GM23338 (cell line): ENCODE measurements around the gene PHRF1. TPM values are rescaled to one million over a fixed set of nuclear protein-coding genes. Genes with fewer than 3 reads are reported as not detected.

Source experiments
- ATAC-seq: fragments of 200-7000 bp; cut with Tn5 transposase; 3 replicates; pipeline ENCODE4 v1.9.1; 2020
- DNase-seq: peaks from one replicate; pipeline ENCODE4 v3.0.0-alpha.2; 2015; ENCODE audit warnings: low spot score
- H2AFZ ChIP-seq: fragments of 200-600 bp; sonication (generic); 2 replicates; pipeline ENCODE4 v1.8.0; 2016; ENCODE audit warnings: antibody characterized with exemption, mild to moderate bottlenecking, moderate library complexity
- H3F3A ChIP-seq: fragments of 200-600 bp; sonication (generic); replicated peaks from 2 replicates; pipeline ENCODE4 v1.8.0; 2017; ENCODE audit warnings: antibody characterized with exemption, mixed run types, low read depth
- H3K27ac ChIP-seq: fragments of 200-600 bp; sonication (generic); 2 replicates; pipeline ENCODE4 v1.6.1; 2016; ENCODE audit warnings: low read depth
- H3K27me3 ChIP-seq: fragments of 200-600 bp; sonication (generic); 2 replicates; pipeline ENCODE4 v1.8.0; 2016; ENCODE audit warnings: mild to moderate bottlenecking, mixed run types, moderate library complexity; ENCODE audit not compliant: insufficient read depth
- H3K36me3 ChIP-seq: fragments of 200-600 bp; sonication (generic); 2 replicates; pipeline ENCODE4 v1.8.0; 2016; ENCODE audit warnings: mild to moderate bottlenecking; ENCODE audit not compliant: insufficient read depth
- H3K4me1 ChIP-seq: fragments of 200-600 bp; sonication (generic); 2 replicates; pipeline ENCODE4 v1.8.0; 2016; ENCODE audit warnings: mild to moderate bottlenecking, moderate library complexity; ENCODE audit not compliant: insufficient read depth
- H3K4me2 ChIP-seq: fragments of 200-600 bp; sonication (generic); 2 replicates; pipeline ENCODE4 v1.7.1; 2017; ENCODE audit warnings: mixed run types
- H3K4me3 ChIP-seq: fragments of 200-600 bp; sonication (generic); 2 replicates; pipeline ENCODE4 v1.6.1; 2016; ENCODE audit warnings: mixed run types
- H3K79me2 ChIP-seq: fragments of 200-600 bp; sonication (generic); replicated peaks from 2 replicates; pipeline ENCODE4 v1.8.0; 2017; ENCODE audit warnings: mild to moderate bottlenecking; ENCODE audit not compliant: insufficient read depth
- H3K9me2 ChIP-seq: fragments of 200-600 bp; sonication (generic); 2 replicates; pipeline ENCODE4 v1.8.0; 2017; ENCODE audit not compliant: insufficient read depth
- H4K20me1 ChIP-seq: fragments of 200-600 bp; sonication (generic); replicated peaks from 2 replicates; pipeline ENCODE4 v1.8.0; 2017; ENCODE audit warnings: mild to moderate bottlenecking; ENCODE audit not compliant: insufficient read depth
- H3K27ac Mint-ChIP-seq: 2 replicates; pipeline ENCODE4 v1.8.0; 2020; ENCODE audit warnings: inconsistent platforms, mild to moderate bottlenecking, moderate library complexity, mixed read lengths
- H3K27me3 Mint-ChIP-seq: 3 replicates; pipeline ENCODE4 v1.8.0; 2022; ENCODE audit warnings: low read depth, mild to moderate bottlenecking, moderate library complexity, mixed read lengths, inconsistent platforms; ENCODE audit not compliant: insufficient read depth, poor library complexity
- H3K36me3 Mint-ChIP-seq: 3 replicates; pipeline ENCODE4 v1.8.0; 2021; ENCODE audit warnings: low read depth, mild to moderate bottlenecking, inconsistent platforms, moderate library complexity, mixed read lengths
- H3K4me1 Mint-ChIP-seq: 3 replicates; pipeline ENCODE4 v1.8.0; 2020; ENCODE audit warnings: mild to moderate bottlenecking, inconsistent platforms, mixed read lengths
- H3K4me3 Mint-ChIP-seq: 3 replicates; pipeline ENCODE4 v1.8.0; 2021; ENCODE audit warnings: moderate library complexity, mild to moderate bottlenecking, inconsistent platforms, mixed read lengths
- H3K9me3 Mint-ChIP-seq: 3 replicates; pipeline ENCODE4 v1.8.0; 2020; ENCODE audit warnings: moderate library complexity, mild to moderate bottlenecking, inconsistent platforms, mixed read lengths
- CREB1 ChIP-seq: fragments of 250-450 bp; sonication (Bioruptor Pico); IDR thresholded peaks from 2 replicates; pipeline ENCODE4 v1.5.0; 2020; ENCODE audit warnings: low read depth, mild to moderate bottlenecking, moderate library complexity
- CTCF ChIP-seq, 2 experiments: fragments of 200-600 bp in 1 of 2; sonication (generic) in 1 of 2; conservative IDR thresholded peaks; 2 replicates each; pipeline versions ENCODE4 v1.5.1 to v1.6.1; 2016 to 2017; ENCODE audit warnings: antibody characterized with exemption in 2 of 2, low read depth in 2 of 2, mild to moderate bottlenecking in 2 of 2, moderate library complexity in 1 of 2
- ETS1 ChIP-seq: IDR thresholded peaks from 2 replicates; pipeline ENCODE4 v1.6.1; 2016; ENCODE audit warnings: antibody characterized with exemption
- EZH2 ChIP-seq: fragments of 200-600 bp; sonication (generic); IDR thresholded peaks from one replicate; pipeline ENCODE4 v1.8.0; 2017; ENCODE audit warnings: antibody characterized with exemption, mild to moderate bottlenecking, low read depth; ENCODE audit not compliant: unreplicated experiment
- EZH2phosphoT487 ChIP-seq: fragments of 200-600 bp; sonication (generic); IDR thresholded peaks from one replicate; pipeline ENCODE4 v1.8.1; 2018; ENCODE audit warnings: antibody characterized with exemption; ENCODE audit not compliant: unreplicated experiment
- NANOG ChIP-seq: IDR thresholded peaks from 2 replicates; pipeline ENCODE4 v1.6.1; 2016; ENCODE audit warnings: antibody characterized with exemption, borderline replicate concordance
- POLR2AphosphoS5 ChIP-seq: IDR thresholded peaks from 2 replicates; pipeline ENCODE4 v1.6.1; 2016; ENCODE audit warnings: antibody characterized with exemption, low read depth
- STAT1 ChIP-seq: IDR thresholded peaks from one replicate; pipeline ENCODE4 v1.6.1; 2016; ENCODE audit warnings: antibody characterized with exemption; ENCODE audit not compliant: unreplicated experiment
- ZNF331 ChIP-seq: fragments of 250-450 bp; sonication (Bioruptor Pico); IDR thresholded peaks from 2 replicates; pipeline ENCODE4 v1.5.0; 2020; ENCODE audit warnings: low read depth, mild to moderate bottlenecking, moderate library complexity
- polyA plus RNA-seq: library from polyadenylated mRNA; unstranded; fragments of >200 nt; fragmentation: Nextera tagmentation; extraction: Ambion mirVana; gene quantifications from 2 replicates; pipeline ENCODE4 v1.2.1, GENCODE V29; 2016
- total RNA-seq: library from RNA; depleted of rRNA; stranded (reverse); fragments of >200 nt; shearing (Covaris generic); gene quantifications from 2 replicates; pipeline ENCODE4 v1.2.3, GENCODE V29; 2014

PHRF1 gene
- total and polyA plus RNA-seq, 2 experiments from 2014 or later, result 11.0 to 45.9 TPM

DNA sequence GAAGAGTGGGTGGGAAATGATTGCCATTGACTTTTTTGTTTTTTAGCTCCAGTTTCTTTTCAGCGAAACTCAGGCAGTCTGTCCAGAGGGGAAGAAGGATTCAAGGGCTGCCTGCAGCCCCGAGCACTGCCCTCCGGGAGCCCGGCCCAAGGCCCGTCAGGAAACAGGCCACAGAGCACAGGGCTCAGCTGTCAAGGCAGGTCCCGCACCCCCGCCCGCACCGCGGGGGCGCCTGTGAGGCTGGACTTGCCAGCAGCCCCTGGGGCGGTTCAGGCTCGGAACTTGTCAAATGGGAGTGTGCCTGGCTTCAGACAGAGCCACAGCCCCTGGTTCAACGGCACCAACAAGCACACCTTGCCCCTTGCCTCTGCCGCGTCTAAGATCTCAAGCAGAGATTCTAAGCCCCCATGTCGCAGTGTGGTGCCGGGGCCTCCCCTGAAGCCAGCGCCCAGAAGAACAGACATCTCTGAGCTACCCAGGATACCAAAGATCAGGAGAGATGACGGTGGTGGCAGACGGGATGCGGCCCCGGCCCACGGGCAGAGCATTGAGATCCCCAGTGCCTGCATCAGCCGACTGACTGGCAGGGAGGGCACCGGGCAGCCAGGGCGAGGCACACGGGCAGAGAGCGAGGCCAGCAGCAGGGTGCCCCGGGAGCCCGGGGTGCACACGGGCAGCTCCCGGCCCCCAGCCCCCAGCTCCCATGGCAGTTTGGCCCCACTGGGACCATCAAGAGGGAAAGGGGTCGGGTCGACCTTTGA, 30.9 kb downstream of the PHRF1 start:
- Histone ChIP-seq H3K4me2 (no peak overlapping the region), H3F3A (peaks cover 27% of the 10 kb centered on the region), H3K79me2 (0 out of 2 replicates have a peak, but pooled peaks cover 4% of the 10 kb centered on the region), H3K27me3 (no peaks in the 10 kb centered on the region), H4K20me1 (peaks cover 3% of the 10 kb centered on the region; the same call in 1 of the 2 replicates), H3K27ac (0 out of 2 replicates have a peak overlapping the region, but pooled peaks have one; percentile 32), H2AFZ (no peak overlapping the region), H3K4me3 (no peak overlapping the region), H3K9me2 (no peaks in the 10 kb centered on the region), H3K4me1 (no peaks in the 10 kb centered on the region), H3K36me3 (peaks cover 25% of the 10 kb centered on the region; the same call in 1 of the 2 replicates)
- peaks cover 13% of the 10 kb centered on the region for H3K27me3 Mint-ChIP-seq
- H3K27ac Mint-ChIP-seq, result no peak overlapping the region
- peaks cover 2% of the 10 kb centered on the region for H3K4me1 Mint-ChIP-seq
- TF ChIP-seq CREB1 (no peak), NANOG (no peak), POLR2AphosphoS5 (no peak)
- DNase-seq, result no peak
- ATAC-seq, result peak; percentile 14; the same call in 1 of the 3 replicates
- no peak overlapping the region; the same call in 2 of the 3 replicates for H3K4me3 Mint-ChIP-seq
- H3K9me3 Mint-ChIP-seq, result no peaks in the 10 kb centered on the region
- H3K36me3 Mint-ChIP-seq, result peaks cover 57% of the 10 kb centered on the region

GRCh38 chr11:607971-608659, 31.8 kb downstream of the PHRF1 start:
- 0 out of 2 replicates have a peak, but pooled peaks cover 4% of the 10 kb centered on the region for H3K79me2 ChIP-seq
- peaks cover 57% of the 10 kb centered on the region for H3K36me3 Mint-ChIP-seq
- ATAC-seq, result no peak
- no peak overlapping the region for H3K27ac Mint-ChIP-seq
- peaks cover 17% of the 10 kb centered on the region; the same call in 1 of the 2 replicates for H3K36me3 ChIP-seq
- peaks cover 5% of the 10 kb centered on the region for H3K4me1 Mint-ChIP-seq
- no peak overlapping the region for H3K4me3 Mint-ChIP-seq
- H3K27me3 Mint-ChIP-seq, result peaks cover 13% of the 10 kb centered on the region
- H3K27me3 ChIP-seq, result no peaks in the 10 kb centered on the region
- no peak for DNase-seq
- no peak overlapping the region for H3K4me2 ChIP-seq
- no peaks in the 10 kb centered on the region for H3K9me3 Mint-ChIP-seq
- H3K4me3 ChIP-seq, result no peak overlapping the region
- no peak overlapping the region for H2AFZ ChIP-seq
- TF ChIP-seq POLR2AphosphoS5, result no peak
- no peak for TF ChIP-seq ZNF331 (CRISPR knock-in tag)
- peaks cover 10% of the 10 kb centered on the region; the same call in 1 of the 2 replicates for H4K20me1 ChIP-seq
- H3K4me1 ChIP-seq, result no peaks in the 10 kb centered on the region
- no peak overlapping the region for H3K27ac ChIP-seq
- H3K9me2 ChIP-seq, result no peaks in the 10 kb centered on the region
- peaks cover 34% of the 10 kb centered on the region for H3F3A ChIP-seq

DNA sequence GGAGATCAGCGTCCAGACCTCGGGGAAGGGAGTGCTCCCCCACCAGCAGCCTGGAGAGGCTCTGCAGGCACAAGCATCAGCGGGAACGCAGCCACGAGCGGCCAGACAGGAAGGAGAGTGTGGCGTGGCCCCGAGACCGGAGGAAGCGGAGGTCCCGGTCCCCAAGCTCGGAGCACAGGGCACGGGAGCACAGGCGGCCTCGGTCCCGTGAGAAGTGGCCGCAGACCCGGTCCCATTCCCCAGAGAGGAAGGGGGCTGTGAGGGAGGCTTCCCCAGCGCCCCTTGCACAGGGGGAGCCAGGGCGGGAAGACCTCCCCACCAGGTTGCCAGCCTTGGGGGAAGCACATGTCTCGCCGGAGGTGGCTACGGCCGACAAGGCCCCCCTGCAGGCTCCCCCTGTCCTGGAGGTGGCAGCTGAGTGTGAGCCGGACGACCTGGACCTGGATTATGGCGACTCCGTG, 32.6 kb downstream of the PHRF1 start:
- no peak overlapping the region for H3K4me2 ChIP-seq
- Mint-ChIP-seq H3K4me1 (peaks cover 5% of the 10 kb centered on the region), H3K9me3 (no peaks in the 10 kb centered on the region), H3K36me3 (peaks cover 54% of the 10 kb centered on the region), H3K4me3 (no peak overlapping the region), H3K27me3 (peaks cover 13% of the 10 kb centered on the region), H3K27ac (no peak overlapping the region)
- no peaks in the 10 kb centered on the region for H3K4me1 ChIP-seq
- TF ChIP-seq EZH2phosphoT487 (no peak), EZH2 (no peak), ETS1 (no peak), STAT1 (no peak), CTCF (conservative IDR thresholded peaks at IDR 0.05; ENCODE audit: low read depth in 2 of 2) (no peak)
- no peak overlapping the region for H3K27ac ChIP-seq
- H4K20me1 ChIP-seq, result peaks cover 13% of the 10 kb centered on the region; the same call in 1 of the 2 replicates
- no peak for ATAC-seq
- H3K4me3 ChIP-seq, result no peak overlapping the region
- no peak for DNase-seq
- 0 out of 2 replicates have a peak, but pooled peaks cover 4% of the 10 kb centered on the region for H3K79me2 ChIP-seq
- H2AFZ ChIP-seq, result no peak overlapping the region
- H3K27me3 ChIP-seq, result no peaks in the 10 kb centered on the region
- H3K9me2 ChIP-seq, result no peaks in the 10 kb centered on the region
- peaks cover 33% of the 10 kb centered on the region for H3F3A ChIP-seq
- H3K36me3 ChIP-seq, result peaks cover 14% of the 10 kb centered on the region; the same call in 1 of the 2 replicates
